Measurements from ENCODE around the gene EPHB4.
"Not testable (repeated sequence)": the region's sequence is repeated elsewhere in the genome, so short reads cannot be mapped to it uniquely, and the experiment has no call there.

EPHB4 gene

GRCh38 chr7:100823140-100823525, 4.2 kb downstream of the EPHB4 start:
- TF ChIP-seq CTCF (IDR thresholded peaks at IDR 0.05; ENCODE audit: control extremely low read depth, extremely low read depth, low read depth, missing control alignments) = no peak
- ChIA-PET CTCF (interaction anchor here (1.7 kb wide), 1 partner anchor 13 kb away, joined by 3 read pairs; no protein-coding TSS in a partner anchor), POLR2A (no interaction called here)
- no peak for DNase-seq (ENCODE audit: extremely low spot score)

- TF ChIP-seq CTCF (IDR thresholded peaks at IDR 0.05; ENCODE audit: control extremely low read depth, extremely low read depth, low read depth, missing control alignments) = no peak
- CTCF ChIA-PET = interaction anchor here (1.0 to 1.7 kb wide), 2 partner anchors 14 to 18 kb away, joined by 3 read pairs; no protein-coding TSS in a partner anchor
- no peak for DNase-seq (ENCODE audit: extremely low spot score)
- POLR2A ChIA-PET = no interaction called here
Observed at GRCh38 chr7:100822236-100823139, 4.8 kb downstream of the EPHB4 start.

- no peak for DNase-seq (ENCODE audit: extremely low spot score)
- CTCF ChIA-PET = interaction anchor here (1.3 kb wide), 1 partner anchor 18 kb away, joined by 3 read pairs; no protein-coding TSS in a partner anchor
- no peak for TF ChIP-seq CTCF (IDR thresholded peaks at IDR 0.05; ENCODE audit: control extremely low read depth, extremely low read depth, low read depth, missing control alignments)
- POLR2A ChIA-PET = no interaction called here
Observed at GRCh38 chr7:100819586-100819985, 7.7 kb downstream of the EPHB4 start.

- ChIA-PET CTCF (interaction anchor here (1.2 to 1.3 kb wide), 2 partner anchors 18 to 33 kb away, joined by 3 read pairs; no protein-coding TSS in a partner anchor), POLR2A (no interaction called here)
- DNase-seq (ENCODE audit: extremely low spot score) = no peak
- no peak for TF ChIP-seq CTCF (IDR thresholded peaks at IDR 0.05; ENCODE audit: control extremely low read depth, extremely low read depth, low read depth, missing control alignments)
Observed at GRCh38 chr7:100818825-100819224, 8.5 kb downstream of the EPHB4 start.

GRCh38 chr7:100818366-100818765, 9.0 kb downstream of the EPHB4 start:
- ChIA-PET POLR2A (no interaction called here), CTCF (interaction anchor here (1.2 to 1.5 kb wide), 3 partner anchors 17 to 33 kb away, joined by 3 read pairs; no protein-coding TSS in a partner anchor)
- TF ChIP-seq CTCF (IDR thresholded peaks at IDR 0.05; ENCODE audit: control extremely low read depth, extremely low read depth, low read depth, missing control alignments) = no peak
- DNase-seq (ENCODE audit: extremely low spot score) = no peak

GRCh38 chr7:100817097-100817496, 10.2 kb downstream of the EPHB4 start:
- ChIA-PET CTCF (interaction anchor here (1.5 kb wide), 1 partner anchor 32 kb away, joined by 3 read pairs; no protein-coding TSS in a partner anchor), POLR2A (no interaction called here)
- DNase-seq (ENCODE audit: extremely low spot score) = no peak
- TF ChIP-seq CTCF (IDR thresholded peaks at IDR 0.05; ENCODE audit: control extremely low read depth, extremely low read depth, low read depth, missing control alignments) = no peak

GRCh38 chr7:100816515-100816914, 10.8 kb downstream of the EPHB4 start:
- DNase-seq (ENCODE audit: extremely low spot score); POLR2A ChIA-PET: not testable (repeated sequence)
- CTCF ChIA-PET = interaction anchor here (1.4 kb wide), 1 partner anchor 17 kb away, joined by 4 read pairs; no protein-coding TSS in a partner anchor
